GM12878 (cell line): Measurements from ENCODE around the gene CNGB1. TPM values are rescaled to one million over a fixed set of nuclear protein-coding genes. Genes with fewer than 3 reads are reported as not detected.

ENCODE experiments used
- CHD4 ChIP-seq: fragments of 200-600 bp; sonication (generic); IDR thresholded peaks from 2 replicates; pipeline ENCODE4 v1.6.1; 2016; ENCODE audit warnings: mild to moderate bottlenecking
- DPF2 ChIP-seq: fragments of 450-650 bp; IDR thresholded peaks from 2 replicates; pipeline ENCODE4 v1.6.1; 2017; ENCODE audit warnings: mild to moderate bottlenecking
- ESRRA ChIP-seq: IDR thresholded peaks from 2 replicates; pipeline ENCODE4 v1.6.1; 2012; ENCODE audit warnings: mild to moderate bottlenecking, low read length, improper control_type of control experiment
- HCFC1 ChIP-seq: fragments of 150-350 bp; IDR thresholded peaks from 2 replicates; pipeline ENCODE4 v1.6.1; 2014; ENCODE audit warnings: low read length
- IRF4 ChIP-seq: IDR thresholded peaks from 2 replicates; pipeline ENCODE4 v1.6.1; 2011; ENCODE audit warnings: low read depth, low read length
- NR2C2 ChIP-seq: IDR thresholded peaks from 2 replicates; pipeline ENCODE4 v1.6.1; 2011; ENCODE audit warnings: borderline replicate concordance, low read depth; ENCODE audit not compliant: control insufficient read depth, insufficient read length
- SRF ChIP-seq, 2 experiments: IDR thresholded peaks; 2 replicates each; pipeline ENCODE4 v1.6.1; 2011; ENCODE audit warnings: low read depth in 2 of 2, low read length in 2 of 2, mild to moderate bottlenecking in 1 of 2, moderate library complexity in 1 of 2
- ZBED1 ChIP-seq: IDR thresholded peaks from 2 replicates; pipeline ENCODE4 v1.6.1; 2016; ENCODE audit warnings: borderline replicate concordance
- ZBTB40 ChIP-seq: fragments of 450-650 bp; IDR thresholded peaks from 2 replicates; pipeline ENCODE4 v1.6.1; 2016; ENCODE audit warnings: mild to moderate bottlenecking, moderate library complexity, borderline replicate concordance
- polyA plus RNA-seq, 11 experiments: library from polyadenylated mRNA; depleted of rRNA in 4 of 11; unstranded in 6 of 11; stranded (reverse) in 5 of 11; fragments of >200 nt; fragmentation: Nextera tagmentation in 4 of 11; fragmentation: Illumina TruSeq in 1 of 11; extraction: Ambion mirVana in 4 of 11; extraction: Trizol in 1 of 11; gene quantifications; 1 replicate in 1 of 11; 2 replicates in 10 of 11; pipeline versions ENCODE4 v1.2.1 to v1.2.3, GENCODE V29; 2011 to 2016; ENCODE audit warnings: inconsistent platforms in 2 of 11, missing spikeins in 2 of 11, low read depth in 1 of 11
- total RNA-seq, 4 experiments: library from RNA; depleted of rRNA in 3 of 4; stranded (reverse); fragments of >200 nt in 3 of 4; fragmentation: Illumina TruSeq in 1 of 4; extraction: Trizol in 1 of 4; gene quantifications; 2 replicates each; pipeline versions ENCODE4 v1.2.1 to v1.2.3, GENCODE V29; 2013 to 2021
- TF ChIP-seq, protein P1 (sequence below): IDR thresholded peaks from 2 replicates; pipeline ENCODE4 v1.6.1; 2011; ENCODE audit warnings: low read depth, low read length, improper control_type of control experiment, borderline replicate concordance
- TF ChIP-seq, protein P2 (sequence below): fragments of 450-650 bp; IDR thresholded peaks from 2 replicates; pipeline ENCODE4 v1.6.1; 2017; ENCODE audit warnings: mild to moderate bottlenecking, low read depth, inconsistent platforms; ENCODE audit not compliant: poor library complexity, severe bottlenecking
- TF ChIP-seq, protein P3 (sequence below): fragments of 450-650 bp; IDR thresholded peaks from 2 replicates; pipeline ENCODE4 v1.6.1; 2017; ENCODE audit warnings: antibody characterized with exemption, mild to moderate bottlenecking, moderate library complexity

Gene CNGB1
- total and polyA plus RNA-seq, 10 of the 15 experiments (the other 5 are each of a cell fraction or from before 2014, with no cell fraction given): 0.03 TPM; not detected in 9

DNA sequence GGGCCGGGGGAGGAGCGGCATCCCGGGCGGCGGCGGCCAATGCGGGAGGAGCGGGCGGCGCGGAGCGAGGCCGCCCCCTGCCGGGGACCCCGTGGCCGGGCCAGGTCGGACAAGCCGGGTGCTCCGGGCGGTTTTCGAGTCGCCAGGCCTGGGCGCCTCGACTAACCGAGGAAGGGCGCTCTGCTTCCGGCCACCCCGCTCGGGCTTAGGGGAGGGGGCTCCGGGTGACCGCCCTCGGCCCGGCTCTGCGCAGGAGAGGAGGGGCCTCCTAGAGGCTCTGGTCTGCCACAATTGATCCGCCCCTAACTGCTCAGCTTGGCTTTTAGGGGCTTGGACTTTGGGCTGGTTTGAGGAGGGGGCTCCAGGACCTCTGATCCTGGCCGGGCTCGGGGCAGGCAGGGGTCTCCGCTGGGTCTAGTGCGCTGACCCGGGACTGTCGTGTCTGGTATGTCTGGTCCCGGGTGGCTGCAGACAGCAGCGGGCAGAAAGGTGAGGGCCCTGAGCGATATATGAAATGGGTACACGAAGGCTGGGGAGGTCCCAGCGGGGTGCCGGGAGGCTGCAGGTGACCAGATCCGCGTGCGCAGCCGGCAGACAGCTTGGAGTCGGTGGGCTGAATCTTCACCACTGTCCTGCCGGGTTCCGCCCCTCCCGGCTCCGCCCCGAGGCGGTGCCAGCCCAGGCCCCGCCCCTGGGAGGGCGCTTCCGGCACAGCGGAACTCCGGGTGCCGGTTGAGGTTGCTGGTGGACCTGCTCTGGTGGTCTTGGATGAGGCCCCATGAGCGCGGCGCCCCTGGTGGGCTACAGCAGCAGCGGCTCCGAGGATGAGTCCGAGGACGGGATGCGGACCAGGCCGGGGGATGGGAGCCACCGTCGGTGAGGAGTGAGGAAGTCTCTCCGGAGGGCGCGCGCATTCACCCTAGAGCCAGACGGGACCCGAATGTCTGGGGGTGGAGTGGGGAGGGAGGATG lies 30.1 kb upstream of the CNGB1 start, which contains the start of gene USB1 (continued):
- TF ChIP-seq ZBTB40 (peak; percentile 70), HCFC1 (no peak; the same call in 1 of the 2 replicates), NR2C2 (no peak), ESRRA (no peak), ZBED1 (no peak), DPF2 (no peak; the same call in 1 of the 2 replicates), IRF4 (no peak), CHD4 (no peak), SRF (IDR thresholded peaks at IDR 0.05; ENCODE audit: low read depth in 2 of 2, low read length in 2 of 2) (0 out of 4 replicates have a peak, but pooled peaks of 1 of the 2 experiments have one; percentile 10)
- TF ChIP-seq, protein P1, sequence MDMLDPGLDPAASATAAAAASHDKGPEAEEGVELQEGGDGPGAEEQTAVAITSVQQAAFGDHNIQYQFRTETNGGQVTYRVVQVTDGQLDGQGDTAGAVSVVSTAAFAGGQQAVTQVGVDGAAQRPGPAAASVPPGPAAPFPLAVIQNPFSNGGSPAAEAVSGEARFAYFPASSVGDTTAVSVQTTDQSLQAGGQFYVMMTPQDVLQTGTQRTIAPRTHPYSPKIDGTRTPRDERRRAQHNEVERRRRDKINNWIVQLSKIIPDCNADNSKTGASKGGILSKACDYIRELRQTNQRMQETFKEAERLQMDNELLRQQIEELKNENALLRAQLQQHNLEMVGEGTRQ: no peak
- TF ChIP-seq, protein P2, sequence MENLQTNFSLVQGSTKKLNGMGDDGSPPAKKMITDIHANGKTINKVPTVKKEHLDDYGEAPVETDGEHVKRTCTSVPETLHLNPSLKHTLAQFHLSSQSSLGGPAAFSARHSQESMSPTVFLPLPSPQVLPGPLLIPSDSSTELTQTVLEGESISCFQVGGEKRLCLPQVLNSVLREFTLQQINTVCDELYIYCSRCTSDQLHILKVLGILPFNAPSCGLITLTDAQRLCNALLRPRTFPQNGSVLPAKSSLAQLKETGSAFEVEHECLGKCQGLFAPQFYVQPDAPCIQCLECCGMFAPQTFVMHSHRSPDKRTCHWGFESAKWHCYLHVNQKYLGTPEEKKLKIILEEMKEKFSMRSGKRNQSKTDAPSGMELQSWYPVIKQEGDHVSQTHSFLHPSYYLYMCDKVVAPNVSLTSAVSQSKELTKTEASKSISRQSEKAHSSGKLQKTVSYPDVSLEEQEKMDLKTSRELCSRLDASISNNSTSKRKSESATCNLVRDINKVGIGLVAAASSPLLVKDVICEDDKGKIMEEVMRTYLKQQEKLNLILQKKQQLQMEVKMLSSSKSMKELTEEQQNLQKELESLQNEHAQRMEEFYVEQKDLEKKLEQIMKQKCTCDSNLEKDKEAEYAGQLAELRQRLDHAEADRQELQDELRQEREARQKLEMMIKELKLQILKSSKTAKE: no peak
- TF ChIP-seq, protein P3, sequence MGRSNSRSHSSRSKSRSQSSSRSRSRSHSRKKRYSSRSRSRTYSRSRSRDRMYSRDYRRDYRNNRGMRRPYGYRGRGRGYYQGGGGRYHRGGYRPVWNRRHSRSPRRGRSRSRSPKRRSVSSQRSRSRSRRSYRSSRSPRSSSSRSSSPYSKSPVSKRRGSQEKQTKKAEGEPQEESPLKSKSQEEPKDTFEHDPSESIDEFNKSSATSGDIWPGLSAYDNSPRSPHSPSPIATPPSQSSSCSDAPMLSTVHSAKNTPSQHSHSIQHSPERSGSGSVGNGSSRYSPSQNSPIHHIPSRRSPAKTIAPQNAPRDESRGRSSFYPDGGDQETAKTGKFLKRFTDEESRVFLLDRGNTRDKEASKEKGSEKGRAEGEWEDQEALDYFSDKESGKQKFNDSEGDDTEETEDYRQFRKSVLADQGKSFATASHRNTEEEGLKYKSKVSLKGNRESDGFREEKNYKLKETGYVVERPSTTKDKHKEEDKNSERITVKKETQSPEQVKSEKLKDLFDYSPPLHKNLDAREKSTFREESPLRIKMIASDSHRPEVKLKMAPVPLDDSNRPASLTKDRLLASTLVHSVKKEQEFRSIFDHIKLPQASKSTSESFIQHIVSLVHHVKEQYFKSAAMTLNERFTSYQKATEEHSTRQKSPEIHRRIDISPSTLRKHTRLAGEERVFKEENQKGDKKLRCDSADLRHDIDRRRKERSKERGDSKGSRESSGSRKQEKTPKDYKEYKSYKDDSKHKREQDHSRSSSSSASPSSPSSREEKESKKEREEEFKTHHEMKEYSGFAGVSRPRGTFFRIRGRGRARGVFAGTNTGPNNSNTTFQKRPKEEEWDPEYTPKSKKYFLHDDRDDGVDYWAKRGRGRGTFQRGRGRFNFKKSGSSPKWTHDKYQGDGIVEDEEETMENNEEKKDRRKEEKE: no peak
